ENCODE data around the gene GNG7. TPM values are rescaled to one million over a fixed set of nuclear protein-coding genes. Genes with fewer than 3 reads are reported as not detected.

Gene GNG7
- total RNA-seq, 1 experiment from 2014 or later = 7.7 TPM

DNA sequence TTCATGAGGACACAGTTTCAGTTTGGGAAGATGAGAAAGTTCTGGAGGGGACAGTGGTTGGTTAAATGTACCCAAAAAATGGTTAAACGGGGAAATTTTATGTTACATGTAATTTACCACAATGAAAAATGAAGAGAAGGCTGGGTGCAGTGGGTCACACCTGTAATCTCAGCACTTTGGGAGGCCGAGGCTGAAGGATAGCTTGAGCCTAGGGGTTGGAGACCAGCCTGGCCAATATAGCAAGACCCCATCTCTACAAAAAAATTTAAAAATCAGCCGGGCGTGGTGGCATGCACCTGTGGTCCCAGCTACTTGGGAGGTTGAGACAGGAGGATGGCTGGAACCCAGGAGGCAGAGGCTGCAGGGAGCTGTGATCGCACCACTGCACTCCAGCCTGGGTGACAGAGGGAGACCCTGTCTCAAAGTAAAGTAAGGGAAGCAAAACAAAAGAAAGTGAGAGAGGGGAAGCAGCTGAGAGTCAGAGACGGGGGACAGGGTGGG lies 17.2 kb downstream of the GNG7 start:
- Histone ChIP-seq H2AK5ac (ENCODE audit: insufficient read length, low read length) (no peak overlapping the region), H2AFZ (ENCODE audit: low read length) (no peak overlapping the region), H4K5ac (ENCODE audit: insufficient read length, low read depth, low read length) (no peak overlapping the region), H2BK20ac (ENCODE audit: low read depth, low read length, poor library complexity, severe bottlenecking) (no peak overlapping the region), H2BK5ac (ENCODE audit: insufficient read length, low read length) (no peak overlapping the region), H2BK12ac (ENCODE audit: insufficient read length, low read depth, low read length) (no peak overlapping the region), H3K18ac (ENCODE audit: insufficient read length, low read depth, low read length) (no peak overlapping the region), H3K9ac (ENCODE audit: extremely low read depth, insufficient read length, low read length) (no peak overlapping the region), H4K91ac (ENCODE audit: insufficient read length, low read depth, low read length) (no peak overlapping the region), H3K14ac (ENCODE audit: insufficient read depth, low read length) (no peak overlapping the region), H3K23ac (ENCODE audit: insufficient read length, low read depth, low read length) (no peak overlapping the region), H3K27ac (ENCODE audit: insufficient read length, low read depth, low read length) (no peak overlapping the region), H2BK120ac (ENCODE audit: low read depth, low read length, poor library complexity, severe bottlenecking) (no peak overlapping the region), H3K4ac (ENCODE audit: low read depth, low read length) (no peak overlapping the region), H3K4me2 (ENCODE audit: insufficient read depth, insufficient read length, low read length) (no peak overlapping the region), H3K23me2 (ENCODE audit: insufficient read length, low read depth, low read length, poor library complexity, severe bottlenecking) (no peaks in the 10 kb centered on the region), H4K8ac (replicated peaks; ENCODE audit: insufficient read length, low read depth, low read length) (no peak overlapping the region), H3K79me1 (ENCODE audit: insufficient read depth, low read depth, low read length, poor library complexity, severe bottlenecking) (no peaks in the 10 kb centered on the region), H3K4me1 (ENCODE audit: insufficient read depth, low read length) (no peaks in the 10 kb centered on the region), H2BK15ac (ENCODE audit: low read depth, low read length) (no peak overlapping the region), H3K56ac (ENCODE audit: insufficient read length, low read depth, low read length) (no peak overlapping the region), H3K79me2 (ENCODE audit: insufficient read depth, low read length) (no peaks in the 10 kb centered on the region), H3T11ph (ENCODE audit: low read length) (no peak overlapping the region), H4K20me1 (ENCODE audit: control insufficient read depth, insufficient read depth, insufficient read length) (no peaks in the 10 kb centered on the region), H3K27me3 (ENCODE audit: insufficient read depth, low read length) (no peaks in the 10 kb centered on the region), H3K9me3 (ENCODE audit: control insufficient read depth, low read depth, low read length) (no peaks in the 10 kb centered on the region)
- WGBS (ENCODE audit: extremely low coverage, insufficient read length, low lambda C conversion rate) = no CpG with 5 or more reads among the region's 6 CpGs
- no peaks in the 10 kb centered on the region; the same call in 1 of the 2 replicates for H3K27me3 Mint-ChIP-seq (ENCODE audit: low read depth)
- peak overlapping the region in 1 of 3 experiments; percentile 51; a peak in 1 of 7 replicates for H3K27ac Mint-ChIP-seq
- peaks cover 2% of the 10 kb centered on the region in 2 experiments; a peak in 1 of 4 replicates for H3K4me1 Mint-ChIP-seq
- TF ChIP-seq CTCF (conservative IDR thresholded peaks at IDR 0.05) = no peak
- no peak overlapping the region for H3K4me3 Mint-ChIP-seq
- H3K9me3 Mint-ChIP-seq = no peaks in the 10 kb centered on the region
- DNase-seq = no peak
- peaks cover 0 to 5% (median 5%) of the 10 kb centered on the region in 3 experiments; a peak in 5 of 7 replicates for H3K36me3 Mint-ChIP-seq (ENCODE audit: insufficient read depth in 1 of 3, low read depth in 3 of 3)
